Heart left ventricle (tissue), 13 donors: ENCODE measurements around the gene TMTC4.

ENCODE experiments used
- CTCF ChIP-seq, 12 donors: fragments of 200-600 bp; sonication (generic) in 4 of 12; IDR thresholded peaks; one replicate each; pipeline versions ENCODE4 v1.5.0 to v1.8.0; 2018 to 2022; ENCODE audit warnings: antibody characterized with exemption in 12 of 12, mild to moderate bottlenecking in 5 of 12
- POLR2A ChIP-seq, 2 donors: fragments of 450-650 bp; IDR thresholded peaks; one replicate each; pipeline ENCODE4 v1.6.1; 2017; ENCODE audit warnings: antibody characterized with exemption in 2 of 2, mild to moderate bottlenecking in 2 of 2, moderate library complexity in 2 of 2
- donor health status: ischemic (EF 13 %, LVEDD 7.1; RV severe dilation, severe dysfunction).
- donor health status: DM: no; HTN: yes; CAD: no.
- donor health status: DM: no; HTN: no; CAD: no.
- donor health status: ischemic (EF 25% LVEDD 6.9; RV normal size, moderate dysfunction).
- donor health status: ischemic (EF 25% LVEDD 5.7; RV mildly dilated, moderate dysfunction).
- donor health status: ischemic (EF 35%, LVEDD 5.7; RV mildly dilated, moderate dysfunction).
- donor health status: nonischemic (EF 11% LVEDD 7.7; RV severe dilation, severe dysfunction).
- donor health status: DM: yes; HTN: yes; CAD: no.
- donor health status: PGD.
- donor health status: ischemic (EF 29% LVEDD 5.4; RV normal size, mild dysfunction).
- donor health status: nonischemic (EF 23%, LVEDD 6.1; RV moderate dilation, normal function).

DNA sequence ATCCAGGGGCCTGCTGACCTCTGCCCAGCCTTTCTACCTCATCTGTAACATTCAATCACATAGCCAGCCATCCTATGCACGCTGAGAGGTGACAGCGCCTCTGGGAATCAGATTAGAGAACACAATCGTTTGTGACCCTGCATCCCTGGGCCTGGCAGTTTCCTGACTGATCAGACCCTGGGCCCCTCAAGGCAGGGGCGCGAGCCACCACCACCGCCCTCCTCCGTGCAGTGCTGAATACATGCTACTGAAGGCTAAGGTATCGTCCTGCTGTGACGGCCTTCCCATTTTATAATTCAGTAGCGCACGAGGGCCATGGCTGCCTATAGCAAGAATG lies 1.3 kb downstream of the TMTC4 start:
- TF ChIP-seq CTCF (IDR thresholded peaks at IDR 0.05): no peak
- TF ChIP-seq POLR2A (IDR thresholded peaks at IDR 0.05): no peak
